Astrocyte of the spinal cord (primary cell): Measurements from ENCODE around the gene CYP19A1.
"Not testable (repeated sequence)": the region's sequence is repeated elsewhere in the genome, so short reads cannot be mapped to it uniquely, and the experiment has no call there.

Experiments
- DNase-seq: peaks from one replicate; pipeline ENCODE4 v3.0.0; 2011; ENCODE audit warnings: low read depth, low spot score
- H3K4me3 ChIP-seq: 2 replicates; pipeline ENCODE4 v1.5.1; 2011; ENCODE audit warnings: low read depth, mild to moderate bottlenecking, low read length, moderate library complexity
- in situ Hi-C: cut with HindIII; loops from 2 replicates; pipeline ENCODE4 v1.10.0; 2017; ENCODE audit warnings: low sequenced_read_pairs
- TF ChIP-seq, protein P1 (sequence below): IDR thresholded peaks from 2 replicates; pipeline ENCODE4 v1.5.1; 2012; ENCODE audit warnings: low read depth, mild to moderate bottlenecking, low read length, inconsistent platforms

Gene CYP19A1

DNA sequence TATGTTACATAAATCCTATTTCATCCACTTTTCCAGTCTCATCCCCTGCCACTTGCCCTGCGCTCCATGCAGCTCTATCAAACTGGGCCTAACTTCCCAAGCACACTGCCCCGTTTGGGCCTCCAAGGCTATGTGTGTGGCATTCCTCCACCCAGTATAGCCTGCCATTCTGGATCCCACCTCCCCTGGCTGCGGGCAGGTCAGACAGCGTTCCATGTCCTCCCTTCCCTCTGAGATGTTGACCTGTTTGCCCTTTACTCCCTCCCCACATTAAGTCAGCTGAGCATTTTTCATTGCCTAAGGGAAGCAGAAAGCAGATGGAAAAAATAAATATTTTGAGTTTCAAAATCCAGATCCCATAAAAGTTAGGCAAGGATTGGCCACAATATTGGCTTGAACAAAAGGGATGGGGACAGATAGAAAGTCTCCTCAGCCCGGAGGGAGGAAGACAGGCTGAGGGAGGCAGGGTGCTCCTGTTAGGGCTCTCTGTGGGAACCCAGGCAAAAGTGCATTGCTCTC is 73.3 kb downstream of the CYP19A1 start:
- H3K4me3 ChIP-seq = no peak overlapping the region
- TF ChIP-seq, protein P1, sequence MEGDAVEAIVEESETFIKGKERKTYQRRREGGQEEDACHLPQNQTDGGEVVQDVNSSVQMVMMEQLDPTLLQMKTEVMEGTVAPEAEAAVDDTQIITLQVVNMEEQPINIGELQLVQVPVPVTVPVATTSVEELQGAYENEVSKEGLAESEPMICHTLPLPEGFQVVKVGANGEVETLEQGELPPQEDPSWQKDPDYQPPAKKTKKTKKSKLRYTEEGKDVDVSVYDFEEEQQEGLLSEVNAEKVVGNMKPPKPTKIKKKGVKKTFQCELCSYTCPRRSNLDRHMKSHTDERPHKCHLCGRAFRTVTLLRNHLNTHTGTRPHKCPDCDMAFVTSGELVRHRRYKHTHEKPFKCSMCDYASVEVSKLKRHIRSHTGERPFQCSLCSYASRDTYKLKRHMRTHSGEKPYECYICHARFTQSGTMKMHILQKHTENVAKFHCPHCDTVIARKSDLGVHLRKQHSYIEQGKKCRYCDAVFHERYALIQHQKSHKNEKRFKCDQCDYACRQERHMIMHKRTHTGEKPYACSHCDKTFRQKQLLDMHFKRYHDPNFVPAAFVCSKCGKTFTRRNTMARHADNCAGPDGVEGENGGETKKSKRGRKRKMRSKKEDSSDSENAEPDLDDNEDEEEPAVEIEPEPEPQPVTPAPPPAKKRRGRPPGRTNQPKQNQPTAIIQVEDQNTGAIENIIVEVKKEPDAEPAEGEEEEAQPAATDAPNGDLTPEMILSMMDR = no peak
- in situ Hi-C loops = no loop called here
- no peak for DNase-seq

DNA sequence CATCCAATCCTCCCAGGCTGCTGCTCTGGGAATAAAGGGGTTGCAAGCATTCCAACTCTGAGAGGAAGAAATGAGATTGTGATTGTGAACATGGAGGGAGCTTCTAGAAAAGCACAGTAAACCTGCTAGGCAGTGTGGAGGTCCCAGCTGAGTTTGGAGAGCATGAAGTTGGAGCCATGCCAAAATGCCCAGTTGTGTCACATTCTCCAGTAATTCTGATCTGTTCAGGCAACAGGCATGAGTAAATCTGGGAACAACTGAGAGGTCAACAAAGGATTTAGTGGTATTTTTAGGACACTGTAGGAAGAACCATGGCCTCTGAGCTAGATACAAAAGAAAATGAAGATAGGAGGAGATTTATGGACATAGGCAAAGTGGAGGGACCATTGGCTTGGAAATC is 74.7 kb downstream of the CYP19A1 start:
- DNase-seq = no peak
- TF ChIP-seq, protein P1 = no peak
- in situ Hi-C loops = no loop called here
- no peak overlapping the region for H3K4me3 ChIP-seq

DNA sequence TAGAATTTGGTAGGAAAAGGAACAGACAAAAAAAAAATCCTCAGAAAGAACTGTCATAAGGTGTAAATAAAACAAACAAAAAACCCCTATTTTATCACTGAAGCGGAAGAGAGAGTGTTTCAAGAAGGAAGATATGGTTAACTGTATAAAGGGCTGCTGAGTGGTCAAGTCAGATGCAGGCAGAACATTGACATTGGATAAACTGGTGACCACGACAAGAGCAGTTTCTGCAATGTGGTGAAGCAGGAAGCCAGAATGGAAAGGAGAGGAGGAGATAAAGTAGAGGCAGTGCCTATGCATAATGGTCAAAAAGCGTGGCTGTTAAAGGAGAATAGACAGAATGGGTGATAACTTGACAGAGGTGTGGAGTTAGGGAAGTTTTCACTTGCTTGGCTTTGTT is 75.3 kb downstream of the CYP19A1 start:
- in situ Hi-C loops = no loop called here
- H3K4me3 ChIP-seq = no peak overlapping the region
- TF ChIP-seq, protein P1 = no peak
- DNase-seq = no peak

DNA sequence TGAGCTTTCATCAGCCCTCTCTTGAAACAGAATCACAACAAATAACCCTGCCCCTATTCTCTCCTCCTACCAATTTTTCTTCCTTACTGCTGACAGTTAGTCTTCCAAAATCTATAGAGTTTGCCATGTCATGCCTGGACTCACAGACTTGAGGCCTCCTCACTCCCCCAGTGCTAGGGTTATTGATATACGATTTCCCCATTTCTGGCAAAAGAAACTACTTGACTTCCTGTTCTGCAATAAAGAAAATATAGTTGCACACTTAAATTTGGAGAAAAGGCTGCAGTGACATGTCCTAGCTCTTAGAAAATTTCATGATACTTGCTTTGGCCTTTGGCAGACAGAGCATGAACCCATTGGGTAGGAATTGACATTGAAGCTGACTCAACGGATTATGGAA is 75.9 kb downstream of the CYP19A1 start:
- TF ChIP-seq, protein P1 = no peak
- H3K4me3 ChIP-seq = no peak overlapping the region
- in situ Hi-C loops = no loop called here
- no peak for DNase-seq

DNA sequence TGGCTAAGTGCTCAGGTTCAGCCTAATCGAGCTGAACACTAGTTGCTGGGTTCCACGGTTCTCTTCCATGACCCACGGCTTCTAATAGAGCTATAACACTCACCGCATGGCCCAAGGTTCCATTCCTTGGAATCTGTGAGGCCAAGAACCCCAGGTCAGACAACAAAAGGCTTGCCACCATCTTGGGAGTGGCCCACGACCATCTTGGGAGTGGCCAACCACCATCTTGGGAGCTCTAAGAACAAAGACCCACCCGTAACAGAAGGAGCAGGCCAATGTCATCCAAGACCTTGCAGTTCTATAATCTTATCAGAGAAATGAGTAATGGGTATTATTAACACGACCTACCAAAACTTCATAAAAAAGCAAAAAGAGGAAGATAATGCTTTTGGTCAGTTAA is 77.3 kb downstream of the CYP19A1 start:
- H3K4me3 ChIP-seq, in situ Hi-C loops, DNase-seq: not testable (repeated sequence)

DNA sequence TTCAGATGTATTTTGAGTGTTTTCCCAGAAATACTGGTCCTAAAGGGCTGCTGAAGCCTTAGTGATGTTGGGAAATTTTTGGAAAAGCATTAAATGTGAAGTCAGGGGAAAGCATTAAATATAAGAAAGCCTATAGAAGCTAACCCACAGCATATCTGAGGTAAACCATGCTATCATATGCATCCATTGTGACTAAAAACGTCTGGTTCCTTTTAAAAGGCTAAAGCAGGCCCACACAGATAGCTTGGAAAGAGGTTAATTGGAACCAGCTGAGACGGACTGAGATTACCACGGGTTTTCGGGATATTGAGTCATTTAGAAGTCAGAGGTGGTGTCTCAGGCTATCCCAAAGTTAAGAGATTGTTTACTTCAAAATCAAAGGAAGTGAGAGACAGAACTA is 78.2 kb downstream of the CYP19A1 start:
- TF ChIP-seq, protein P1 = no peak
- H3K4me3 ChIP-seq = no peak overlapping the region
- in situ Hi-C loops = no loop called here
- no peak for DNase-seq

DNA sequence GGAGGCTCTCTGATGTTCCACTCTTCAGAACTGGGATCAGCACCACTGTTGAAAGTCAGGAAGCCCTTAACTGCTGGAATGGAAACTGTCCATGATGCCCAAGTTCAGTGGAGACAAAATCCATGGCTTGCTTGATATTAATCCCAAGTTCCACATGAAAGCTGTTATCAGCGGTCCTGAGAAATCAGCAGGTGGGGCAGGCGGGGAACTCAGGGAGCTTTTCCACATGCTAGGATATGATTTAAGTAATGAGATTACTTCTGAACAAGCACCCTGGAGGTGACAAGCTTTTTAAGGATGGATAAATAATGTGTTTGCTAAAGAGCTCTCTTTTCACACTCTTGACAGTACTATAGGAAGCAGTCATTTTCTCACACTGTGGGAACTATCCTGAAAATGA is 82.9 kb downstream of the CYP19A1 start:
- no peak overlapping the region for H3K4me3 ChIP-seq
- TF ChIP-seq, protein P1 = no peak
- in situ Hi-C loops = no loop called here
- no peak for DNase-seq
